NOMO-1 (cell line): ENCODE results near the gene SCTR.

Experiments
- DNase-seq, 2 experiments: peaks; one replicate each; lab custom pipeline; 2025; ENCODE audit not compliant: unreplicated experiment in 2 of 2; lab: John Stamatoyannopoulos, UW

SCTR gene

GRCh38 chr2:119449521-119449920 lies 74.8 kb downstream of the SCTR start:
- no peak for DNase-seq

- DNase-seq, result no peak
Observed at GRCh38 chr2:119448427-119449141, 75.7 kb downstream of the SCTR start.

DNA sequence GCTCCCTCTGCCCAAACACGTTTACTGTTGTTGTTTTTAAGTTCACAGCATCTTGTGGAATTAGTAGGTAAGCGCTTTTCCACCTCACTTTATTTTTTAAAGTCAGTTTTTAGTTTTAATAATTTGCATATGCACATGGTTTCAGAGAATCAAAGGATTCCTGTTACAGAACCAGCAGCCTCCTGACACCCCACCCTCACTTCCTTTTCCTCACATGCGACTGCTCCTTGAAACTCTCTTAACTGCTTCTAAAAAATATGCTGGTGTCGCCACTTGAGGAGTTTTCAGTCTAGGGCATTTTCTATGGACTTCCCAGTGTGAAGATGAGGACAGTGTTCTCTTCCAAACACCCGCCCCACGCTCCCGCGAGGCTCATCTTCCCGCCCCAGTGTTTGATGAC lies 78.2 kb downstream of the SCTR start:
- DNase-seq, result no peak

DNA sequence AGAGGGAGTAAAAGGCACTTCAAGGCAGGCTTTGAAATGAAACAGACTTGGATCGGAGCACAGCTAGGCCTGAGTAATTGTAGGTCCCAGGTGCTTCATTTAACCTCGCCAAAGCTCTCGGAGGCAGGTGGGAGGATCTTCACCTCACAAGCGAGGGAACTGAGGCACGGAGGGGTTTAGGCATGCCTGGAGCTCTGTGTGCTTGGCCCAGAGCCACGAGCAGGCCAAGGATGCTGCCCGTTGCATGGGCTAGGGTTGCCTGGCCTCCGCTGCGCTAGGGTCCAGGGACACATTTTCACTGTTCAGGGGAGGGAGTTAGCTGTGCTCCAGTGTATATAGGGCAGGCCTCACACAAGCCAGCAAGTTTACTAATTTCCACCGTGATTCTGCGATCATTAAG lies 81.4 kb downstream of the SCTR start:
- no peak for DNase-seq

DNA sequence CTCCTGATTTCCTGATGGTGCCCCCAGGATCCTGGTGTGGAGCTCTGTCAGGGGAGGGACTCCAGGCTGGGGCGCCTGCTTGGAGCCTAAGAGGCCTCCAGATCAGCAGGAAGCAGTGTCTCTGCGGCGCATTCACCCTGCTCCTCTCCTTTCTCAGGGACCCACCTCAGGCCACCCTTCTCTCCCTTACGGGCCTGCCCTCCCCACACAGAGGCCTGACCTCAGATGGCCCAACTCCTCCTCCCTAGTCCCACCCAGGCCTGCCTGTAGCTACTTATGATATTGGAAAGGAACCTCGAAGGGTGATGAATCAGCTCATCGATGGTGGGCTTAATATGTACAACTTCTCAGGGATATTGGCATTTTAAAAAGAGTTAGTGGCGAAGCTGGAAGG lies 82.1 kb downstream of the SCTR start:
- DNase-seq, result no peak

GRCh38 chr2:119441376-119442225 lies 82.7 kb downstream of the SCTR start:
- no peak for DNase-seq

GRCh38 chr2:119440873-119441272 lies 83.4 kb downstream of the SCTR start:
- no peak for DNase-seq

DNA sequence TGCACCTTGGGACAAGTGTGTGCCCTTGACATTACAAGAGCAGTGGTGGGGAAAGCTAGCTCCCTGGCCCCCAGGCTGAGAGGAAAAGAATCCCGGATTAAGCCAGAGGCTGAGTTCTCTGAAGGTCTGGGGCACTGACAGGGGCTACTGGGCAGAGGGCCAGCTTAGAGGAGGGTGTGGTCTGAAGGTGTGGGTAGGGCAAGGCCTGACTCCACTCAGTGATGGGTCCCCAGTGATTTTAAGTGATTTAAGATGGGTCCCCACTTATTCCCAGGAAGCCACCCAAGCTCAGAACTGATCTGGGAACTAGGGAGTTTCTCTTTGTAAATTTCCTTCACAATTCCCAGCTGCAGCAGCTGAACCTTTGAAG lies 83.8 kb downstream of the SCTR start:
- DNase-seq, result no peak

GRCh38 chr2:119439574-119440500 lies 84.4 kb downstream of the SCTR start:
- no peak for DNase-seq

- DNase-seq, result no peak
Observed at GRCh38 chr2:119438726-119439284, 85.5 kb downstream of the SCTR start.

DNA sequence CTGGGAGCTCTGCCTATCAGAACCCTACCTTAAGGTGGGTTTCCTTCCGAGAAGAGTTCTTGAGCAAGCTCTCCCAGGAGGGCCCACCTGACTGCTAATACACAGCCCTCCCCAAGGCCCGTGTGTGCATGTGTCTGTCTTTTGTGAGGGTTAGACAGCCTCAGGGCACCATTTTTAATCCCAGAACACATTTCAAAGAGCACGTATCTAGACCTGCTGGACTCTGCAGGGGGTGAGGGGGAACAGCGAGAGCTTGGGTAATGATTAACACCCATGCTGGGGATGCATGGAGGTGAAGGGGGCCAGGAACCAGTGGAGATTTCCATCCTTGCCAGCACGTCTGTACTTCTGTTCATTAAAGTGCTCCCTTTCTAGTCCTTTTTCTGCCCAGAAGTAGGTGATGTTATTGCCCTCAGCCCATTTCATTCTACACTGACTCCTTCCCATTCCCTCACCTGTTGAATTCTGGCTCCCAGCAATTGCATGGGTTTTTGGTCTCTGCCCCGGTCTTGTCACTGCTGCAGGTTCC lies 86.1 kb downstream of the SCTR start:
- no peak for DNase-seq

- DNase-seq, result no peak
Observed at GRCh38 chr2:119436993-119437772, 87.1 kb downstream of the SCTR start.

DNA sequence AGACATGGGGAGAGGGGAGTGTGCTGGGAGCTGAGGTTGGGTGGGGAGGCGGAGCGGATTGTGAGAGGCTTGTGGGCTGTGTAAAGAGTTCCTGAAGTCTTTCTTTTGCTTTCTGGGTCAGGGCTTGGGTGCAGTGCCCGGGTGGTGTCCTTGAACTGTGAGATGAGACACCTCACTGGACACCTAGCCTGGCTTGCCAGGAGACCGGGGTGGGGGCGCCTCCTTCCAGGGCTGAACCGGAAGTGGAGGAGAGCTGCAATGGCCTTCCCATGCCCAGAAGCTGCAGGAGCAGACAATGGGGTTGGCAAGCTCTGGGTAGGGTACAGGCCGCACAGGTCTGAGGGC lies 88.4 kb downstream of the SCTR start:
- no peak for DNase-seq

- no peak for DNase-seq
Observed at GRCh38 chr2:119435081-119435952, 89.0 kb downstream of the SCTR start.

DNA sequence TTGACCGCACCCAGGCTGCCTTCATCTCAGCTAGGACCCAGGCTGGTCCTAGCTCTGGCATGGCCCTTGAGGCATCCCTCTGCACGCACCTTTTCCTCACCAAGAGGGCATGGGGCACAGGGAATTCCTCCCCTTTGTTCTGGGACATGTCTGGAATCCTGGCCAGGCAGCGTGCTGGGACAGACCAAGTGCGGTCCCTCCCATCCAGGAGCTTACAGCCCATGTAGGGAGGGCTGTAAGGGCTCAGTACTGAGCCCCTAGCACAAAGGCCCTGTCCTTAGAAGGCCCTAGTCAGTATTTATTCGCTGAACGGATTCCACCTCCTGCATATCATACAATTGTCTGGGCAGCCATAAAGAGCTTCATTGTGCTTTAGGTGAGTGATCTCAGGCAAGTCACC lies 89.6 kb downstream of the SCTR start:
- DNase-seq, result no peak

- DNase-seq, result no peak
Observed at GRCh38 chr2:119433636-119434327, 90.5 kb downstream of the SCTR start.

GRCh38 chr2:119432851-119433522 lies 91.3 kb downstream of the SCTR start:
- DNase-seq, result no peak
